ENCODE data around the gene ZBED4. TPM values are rescaled to one million over a fixed set of nuclear protein-coding genes. Genes with fewer than 3 reads are reported as not detected.

The ZBED4 gene
- total and polyA plus RNA-seq, 4 donors, result 2.1 to 10.3 (median 4.8) TPM

DNA sequence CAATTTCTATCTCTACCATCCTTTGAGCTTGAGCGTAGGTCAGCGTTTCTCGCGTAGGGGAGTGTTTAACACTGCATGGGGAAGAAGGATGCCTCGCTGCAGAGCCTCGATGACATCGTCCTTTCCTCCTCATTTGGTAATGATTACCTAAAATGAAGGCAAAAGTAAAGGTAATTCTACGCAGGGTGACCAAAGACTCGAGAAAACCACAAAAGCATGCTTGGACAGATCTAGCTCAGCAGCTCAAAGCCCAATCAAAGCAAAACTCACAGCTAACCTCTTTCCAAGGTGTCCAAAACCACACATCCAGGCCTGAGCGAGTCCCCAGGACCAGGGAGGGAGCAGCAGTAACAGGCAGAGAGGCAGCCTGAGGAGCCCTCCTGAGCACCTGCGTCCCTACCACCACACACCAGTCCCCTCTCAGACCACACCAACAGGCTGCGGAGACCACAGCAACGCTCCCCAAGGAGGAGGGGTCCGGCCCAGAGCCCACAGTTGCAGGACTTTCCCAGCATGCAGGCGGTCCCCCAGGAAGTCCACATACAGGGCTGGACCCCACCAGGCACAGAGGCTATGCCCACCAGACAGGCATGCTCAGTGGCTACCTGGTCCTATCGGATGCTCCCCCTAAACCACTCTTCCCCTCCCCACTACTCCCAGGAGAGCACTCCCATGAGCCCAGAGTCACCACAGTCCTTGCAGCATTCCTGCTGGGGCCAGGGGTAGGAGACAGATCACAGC, 29.3 kb upstream of the ZBED4 start:
- TF ChIP-seq, protein P1, sequence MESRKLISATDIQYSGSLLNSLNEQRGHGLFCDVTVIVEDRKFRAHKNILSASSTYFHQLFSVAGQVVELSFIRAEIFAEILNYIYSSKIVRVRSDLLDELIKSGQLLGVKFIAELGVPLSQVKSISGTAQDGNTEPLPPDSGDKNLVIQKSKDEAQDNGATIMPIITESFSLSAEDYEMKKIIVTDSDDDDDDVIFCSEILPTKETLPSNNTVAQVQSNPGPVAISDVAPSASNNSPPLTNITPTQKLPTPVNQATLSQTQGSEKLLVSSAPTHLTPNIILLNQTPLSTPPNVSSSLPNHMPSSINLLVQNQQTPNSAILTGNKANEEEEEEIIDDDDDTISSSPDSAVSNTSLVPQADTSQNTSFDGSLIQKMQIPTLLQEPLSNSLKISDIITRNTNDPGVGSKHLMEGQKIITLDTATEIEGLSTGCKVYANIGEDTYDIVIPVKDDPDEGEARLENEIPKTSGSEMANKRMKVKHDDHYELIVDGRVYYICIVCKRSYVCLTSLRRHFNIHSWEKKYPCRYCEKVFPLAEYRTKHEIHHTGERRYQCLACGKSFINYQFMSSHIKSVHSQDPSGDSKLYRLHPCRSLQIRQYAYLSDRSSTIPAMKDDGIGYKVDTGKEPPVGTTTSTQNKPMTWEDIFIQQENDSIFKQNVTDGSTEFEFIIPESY (IDR thresholded peaks at IDR 0.05), result no peak
- TF ChIP-seq, protein P2, sequence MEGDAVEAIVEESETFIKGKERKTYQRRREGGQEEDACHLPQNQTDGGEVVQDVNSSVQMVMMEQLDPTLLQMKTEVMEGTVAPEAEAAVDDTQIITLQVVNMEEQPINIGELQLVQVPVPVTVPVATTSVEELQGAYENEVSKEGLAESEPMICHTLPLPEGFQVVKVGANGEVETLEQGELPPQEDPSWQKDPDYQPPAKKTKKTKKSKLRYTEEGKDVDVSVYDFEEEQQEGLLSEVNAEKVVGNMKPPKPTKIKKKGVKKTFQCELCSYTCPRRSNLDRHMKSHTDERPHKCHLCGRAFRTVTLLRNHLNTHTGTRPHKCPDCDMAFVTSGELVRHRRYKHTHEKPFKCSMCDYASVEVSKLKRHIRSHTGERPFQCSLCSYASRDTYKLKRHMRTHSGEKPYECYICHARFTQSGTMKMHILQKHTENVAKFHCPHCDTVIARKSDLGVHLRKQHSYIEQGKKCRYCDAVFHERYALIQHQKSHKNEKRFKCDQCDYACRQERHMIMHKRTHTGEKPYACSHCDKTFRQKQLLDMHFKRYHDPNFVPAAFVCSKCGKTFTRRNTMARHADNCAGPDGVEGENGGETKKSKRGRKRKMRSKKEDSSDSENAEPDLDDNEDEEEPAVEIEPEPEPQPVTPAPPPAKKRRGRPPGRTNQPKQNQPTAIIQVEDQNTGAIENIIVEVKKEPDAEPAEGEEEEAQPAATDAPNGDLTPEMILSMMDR (IDR thresholded peaks at IDR 0.05; ENCODE audit: low read depth, low read length, missing input control), result no peak
- TF ChIP-seq NR2F2 (IDR thresholded peaks at IDR 0.05), result no peak
- TF ChIP-seq, protein P3, sequence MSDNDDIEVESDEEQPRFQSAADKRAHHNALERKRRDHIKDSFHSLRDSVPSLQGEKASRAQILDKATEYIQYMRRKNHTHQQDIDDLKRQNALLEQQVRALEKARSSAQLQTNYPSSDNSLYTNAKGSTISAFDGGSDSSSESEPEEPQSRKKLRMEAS (IDR thresholded peaks at IDR 0.05), result no peak
- TF ChIP-seq JUND (IDR thresholded peaks at IDR 0.05), result no peak
- no peak for TF ChIP-seq FOXA2 (IDR thresholded peaks at IDR 0.05)
- TF ChIP-seq EGR1 (IDR thresholded peaks at IDR 0.05; ENCODE audit: low read depth in 2 of 2), result no peak
- Histone ChIP-seq H3K36me3 (ENCODE audit: control insufficient read depth in 4 of 4, insufficient read depth in 3 of 4, low read depth in 1 of 4, low read length in 3 of 4) (peaks cover 11 to 19% (median 16%) of the 10 kb centered on the region in 4 donors), H3K27ac (ENCODE audit: low read depth in 1 of 2, low read length in 2 of 2) (no peak overlapping the region), H3K27me3 (ENCODE audit: control insufficient read depth in 4 of 4, insufficient read depth in 4 of 4, low read length in 3 of 4) (no peaks in the 10 kb centered on the region), H3K4me1 (ENCODE audit: control insufficient read depth in 4 of 4, insufficient read depth in 4 of 4, low read length in 3 of 4) (peaks cover 17 to 43% (median 26%) of the 10 kb centered on the region in 4 donors), H3K4me3 (ENCODE audit: low read depth in 1 of 3, low read length in 3 of 3) (no peak overlapping the region), H3K9me3 (ENCODE audit: control insufficient read depth in 4 of 4, low read length in 3 of 4) (no peaks in the 10 kb centered on the region), H3K9ac (ENCODE audit: low read depth in 1 of 2, low read length in 2 of 2) (no peak overlapping the region)
- no peak for DNase-seq (ENCODE audit: low spot score)
- WGBS, result 87% methylated on average over 16 of the region's 16 CpGs

DNA sequence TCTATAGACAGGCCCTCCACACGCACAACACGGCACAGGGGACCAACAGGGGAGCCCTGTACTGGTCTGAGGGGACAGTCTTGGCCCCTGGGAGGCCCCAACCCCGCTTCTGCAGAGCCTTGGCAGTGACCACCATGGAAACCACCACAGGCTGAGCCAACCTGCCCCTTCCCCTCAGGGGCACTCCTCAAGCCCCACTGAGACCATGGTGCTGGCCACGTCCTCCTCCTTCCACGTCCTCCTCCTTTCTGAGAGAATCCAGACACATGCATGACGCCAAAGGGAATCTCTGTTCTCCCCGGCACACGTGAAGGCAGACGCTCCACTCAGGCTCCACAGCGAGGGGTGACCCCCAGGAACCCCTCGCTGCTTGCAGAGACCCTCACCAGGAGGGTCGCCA, 28.7 kb upstream of the ZBED4 start:
- WGBS, result 95% methylated on average over 12 of the region's 12 CpGs
- peaks cover 17 to 43% (median 26%) of the 10 kb centered on the region in 4 donors for H3K4me1 ChIP-seq (ENCODE audit: control insufficient read depth in 4 of 4, insufficient read depth in 4 of 4, low read length in 3 of 4)
- no peak overlapping the region for H3K4me3 ChIP-seq (ENCODE audit: low read depth in 1 of 3, low read length in 3 of 3)

DNA sequence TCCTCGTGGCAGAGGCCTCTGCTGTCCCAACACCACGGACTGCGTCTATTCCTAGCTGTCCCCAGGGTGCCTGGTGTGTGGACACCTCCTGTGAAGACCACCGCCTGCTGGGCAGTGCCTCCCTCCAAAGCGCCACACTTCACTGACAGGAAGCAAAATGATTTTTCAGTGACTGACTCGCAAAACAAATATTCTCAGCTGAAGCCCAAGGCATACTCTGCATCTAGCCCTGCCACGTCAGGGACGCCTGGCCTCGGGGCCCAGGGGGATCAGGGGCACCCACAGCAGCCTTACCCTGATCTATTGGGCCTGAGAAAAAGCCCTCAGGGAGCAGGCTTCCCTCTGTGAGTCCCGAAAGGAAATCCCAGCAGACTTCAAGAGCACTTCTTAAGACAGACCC, 28.2 kb upstream of the ZBED4 start:
- Histone ChIP-seq H3K4me3 (ENCODE audit: low read depth in 1 of 3, low read length in 3 of 3) (peak overlapping the region in 1 of 3 donors; percentile 97), H3K9me3 (ENCODE audit: control insufficient read depth in 4 of 4, low read length in 3 of 4) (peaks cover 0 to 2% (median 0%) of the 10 kb centered on the region in 4 donors), H3K27me3 (ENCODE audit: control insufficient read depth in 4 of 4, insufficient read depth in 4 of 4, low read length in 3 of 4) (no peaks in the 10 kb centered on the region), H3K27ac (ENCODE audit: low read depth in 1 of 2, low read length in 2 of 2) (no peak overlapping the region), H3K4me1 (ENCODE audit: control insufficient read depth in 4 of 4, insufficient read depth in 4 of 4, low read length in 3 of 4) (peaks cover 17 to 43% (median 26%) of the 10 kb centered on the region in 4 donors), H3K9ac (ENCODE audit: low read depth in 1 of 2, low read length in 2 of 2) (no peak overlapping the region), H3K36me3 (ENCODE audit: control insufficient read depth in 4 of 4, insufficient read depth in 3 of 4, low read depth in 1 of 4, low read length in 3 of 4) (peaks cover 11 to 16% (median 15%) of the 10 kb centered on the region in 4 donors)
- 77% methylated on average over 10 of the region's 10 CpGs for WGBS
- no peak for TF ChIP-seq RAD21 (IDR thresholded peaks at IDR 0.05)
- DNase-seq (ENCODE audit: low spot score), result no peak

More for the DNA sequence above, 28.7 kb upstream of the ZBED4 start:
- Histone ChIP-seq H3K36me3 (ENCODE audit: control insufficient read depth in 4 of 4, insufficient read depth in 3 of 4, low read depth in 1 of 4, low read length in 3 of 4) (peaks cover 11 to 19% (median 16%) of the 10 kb centered on the region in 4 donors), H3K9ac (ENCODE audit: low read depth in 1 of 2, low read length in 2 of 2) (no peak overlapping the region), H3K9me3 (ENCODE audit: control insufficient read depth in 4 of 4, low read length in 3 of 4) (peaks cover 0 to 2% (median 0%) of the 10 kb centered on the region in 4 donors), H3K27ac (ENCODE audit: low read depth in 1 of 2, low read length in 2 of 2) (no peak overlapping the region), H3K27me3 (ENCODE audit: control insufficient read depth in 4 of 4, insufficient read depth in 4 of 4, low read length in 3 of 4) (no peaks in the 10 kb centered on the region)
- TF ChIP-seq TAF1 (conservative IDR thresholded peaks at IDR 0.05) (no peak), RXRA (IDR thresholded peaks at IDR 0.05) (no peak), FOXA2 (IDR thresholded peaks at IDR 0.05) (no peak)
- DNase-seq (ENCODE audit: low spot score), result no peak
